PC-3 (cell line): Measurements from ENCODE around the gene TM2D1. TPM values are rescaled to one million over a fixed set of nuclear protein-coding genes. Genes with fewer than 3 reads are reported as not detected.

ENCODE experiments used
- ATAC-seq: fragments of 200-7000 bp; cut with Tn5 transposase; 2 replicates; pipeline ENCODE4 v1.9.1; 2020; ENCODE audit warnings: mild to moderate bottlenecking, moderate library complexity
- BruUV-seq: library from RNA; stranded (reverse); fragments of 400-500 nt; replicated peaks from 2 replicates; lab custom pipeline; 2021; lab: Mats Ljungman, UMichigan
- CTCF ChIA-PET: fragments of 300-600 bp; sonication (Branson Sonifier 250); formaldehyde crosslinking; loops from one replicate; lab custom pipeline; 2022; ENCODE audit warnings: antibody characterized with exemption; lab: Charles Lee
- POLR2A ChIA-PET: fragments of 300-600 bp; sonication (Branson Sonifier 250); formaldehyde crosslinking; loops from one replicate; lab custom pipeline; 2022; ENCODE audit warnings: antibody characterized with exemption; ENCODE audit not compliant: unreplicated experiment; lab: Charles Lee
- DNase-seq: peaks from one replicate; pipeline ENCODE4 v3.0.0-alpha.2; 2015
- H2AFZ ChIP-seq: fragments of 300-600 bp; sonication (generic); 2 replicates; pipeline ENCODE4 v1.6.0; 2016; ENCODE audit warnings: antibody characterized with exemption, low read length
- H3F3A ChIP-seq: fragments of 300-600 bp; sonication (generic); one replicate; pipeline ENCODE4 v1.6.0; 2017; ENCODE audit warnings: antibody characterized with exemption, low read length, control low read depth, mild to moderate bottlenecking; ENCODE audit not compliant: unreplicated experiment
- H3K27ac ChIP-seq: fragments of 300-600 bp; sonication (generic); 2 replicates; pipeline ENCODE4 v1.5.1; 2016; ENCODE audit warnings: mild to moderate bottlenecking, low read length
- H3K27me3 ChIP-seq: fragments of 300-600 bp; sonication (generic); 2 replicates; pipeline ENCODE4 v1.6.1; 2016; ENCODE audit warnings: low read length, mixed read lengths
- H3K36me3 ChIP-seq: fragments of 300-600 bp; sonication (generic); 2 replicates; pipeline ENCODE4 v1.6.1; 2016; ENCODE audit warnings: low read depth, mixed run types, low read length, mixed read lengths
- H3K4me1 ChIP-seq: fragments of 300-600 bp; sonication (generic); 2 replicates; pipeline ENCODE4 v1.5.1; 2016; ENCODE audit warnings: low read length; ENCODE audit not compliant: insufficient read depth
- H3K4me2 ChIP-seq: fragments of 300-600 bp; sonication (generic); 2 replicates; pipeline ENCODE4 v1.6.0; 2016; ENCODE audit warnings: low read length
- H3K4me3 ChIP-seq: fragments of 300-600 bp; sonication (generic); 2 replicates; pipeline ENCODE4 v1.5.1; 2016; ENCODE audit warnings: mild to moderate bottlenecking, low read length, mixed read lengths
- H3K79me2 ChIP-seq: fragments of 300-600 bp; sonication (generic); 2 replicates; pipeline ENCODE4 v1.6.1; 2017; ENCODE audit warnings: low read length, mixed read lengths
- H3K9ac ChIP-seq: fragments of 300-600 bp; sonication (generic); 2 replicates; pipeline ENCODE4 v1.6.0; 2016; ENCODE audit warnings: mild to moderate bottlenecking, low read length
- H3K9me2 ChIP-seq: fragments of 300-600 bp; sonication (generic); replicated peaks from 2 replicates; pipeline ENCODE4 v1.6.1; 2016; ENCODE audit warnings: mixed run types, low read length, mixed read lengths
- H3K9me3 ChIP-seq: fragments of 300-600 bp; sonication (generic); 2 replicates; pipeline ENCODE4 v1.6.1; 2016; ENCODE audit warnings: low read length, mixed read lengths
- H4K20me1 ChIP-seq: fragments of 300-600 bp; sonication (generic); 2 replicates; pipeline ENCODE4 v1.6.1; 2016; ENCODE audit warnings: low read length, mixed read lengths
- EZH2 ChIP-seq: fragments of 300-600 bp; sonication (generic); IDR thresholded peaks from one replicate; pipeline ENCODE4 v1.6.1; 2017; ENCODE audit warnings: antibody characterized with exemption, mild to moderate bottlenecking, low read length; ENCODE audit not compliant: unreplicated experiment
- EZH2phosphoT487 ChIP-seq: fragments of 300-600 bp; sonication (generic); IDR thresholded peaks from 2 replicates; pipeline ENCODE4 v1.6.1; 2018; ENCODE audit warnings: mild to moderate bottlenecking, antibody characterized with exemption, low read length, borderline replicate concordance
- intact Hi-C: fragments of 100-400 bp; cut with micrococcal nuclease; formaldehyde crosslinking; loops from 2 replicates; pipeline ENCODE4 v1.9.0; 2023
- total RNA-seq: library from RNA; depleted of rRNA; stranded (reverse); fragments of >200 nt; gene quantifications from 2 replicates; pipeline ENCODE4 v1.2.3, GENCODE V29; 2014
- TF ChIP-seq, protein P1 (sequence below): fragments of 300-600 bp; sonication (generic); conservative IDR thresholded peaks from 2 replicates; pipeline ENCODE4 v1.5.1; 2017; ENCODE audit warnings: antibody characterized with exemption, low read depth, mild to moderate bottlenecking, low read length

TM2D1 gene
- total RNA-seq, 1 experiment from 2014 or later: 48.0 TPM

DNA sequence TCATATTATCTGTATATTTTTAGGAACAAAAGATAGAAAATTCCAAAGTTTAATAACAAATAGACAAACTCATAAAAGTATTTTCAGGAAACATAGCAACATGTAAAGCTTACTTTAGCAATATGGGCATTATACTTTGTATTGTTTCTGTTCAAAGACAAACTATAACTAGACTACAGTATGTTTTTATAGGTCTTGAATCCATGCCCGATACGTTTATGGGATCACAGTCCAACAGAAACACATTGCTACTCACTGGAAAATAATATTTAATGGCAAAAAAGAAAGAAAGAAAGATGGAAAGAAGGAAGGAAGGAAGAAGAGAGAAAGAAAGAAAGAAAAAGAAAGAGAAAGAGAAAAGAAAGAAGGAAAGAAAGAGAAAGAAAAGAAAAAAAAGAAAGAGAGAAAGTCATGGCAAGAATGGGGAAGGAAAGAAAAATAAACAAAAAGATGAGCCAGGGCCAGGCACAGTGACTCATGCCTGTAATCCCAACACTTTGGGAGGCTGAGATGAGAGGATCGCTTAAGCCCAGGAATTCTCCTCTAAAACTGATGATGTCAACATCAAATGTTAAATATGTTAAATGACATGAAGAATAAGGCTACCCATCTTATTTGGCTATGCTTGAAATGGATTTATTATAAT, 32.7 kb downstream of the TM2D1 start:
- Histone ChIP-seq H3K4me1 (peaks cover 10% of the 10 kb centered on the region), H4K20me1 (peaks cover 4% of the 10 kb centered on the region; the same call in 1 of the 2 replicates), H3K36me3 (peaks cover 6% of the 10 kb centered on the region; the same call in 1 of the 2 replicates), H3K4me2 (peak overlapping the region; percentile 77), H2AFZ (no peak overlapping the region), H3K9me3 (no peaks in the 10 kb centered on the region), H3K79me2 (no peaks in the 10 kb centered on the region), H3K27me3 (no peaks in the 10 kb centered on the region), H3K9ac (no peak overlapping the region), H3K27ac (peak overlapping the region; percentile 35; the same call in 1 of the 2 replicates), H3K9me2 (no peaks in the 10 kb centered on the region), H3K4me3 (peak overlapping the region; percentile 51), H3F3A (peaks cover 4% of the 10 kb centered on the region)
- ATAC-seq (peak; percentile 85), DNase-seq (peak; percentile 55)
- no TSS peak for BruUV-seq
- intact Hi-C loops: loop anchor here (10.0 kb wide), 1 partner anchor 163 kb away; no protein-coding TSS in a partner anchor
- no peak for TF ChIP-seq EZH2phosphoT487
- TF ChIP-seq, protein P1, sequence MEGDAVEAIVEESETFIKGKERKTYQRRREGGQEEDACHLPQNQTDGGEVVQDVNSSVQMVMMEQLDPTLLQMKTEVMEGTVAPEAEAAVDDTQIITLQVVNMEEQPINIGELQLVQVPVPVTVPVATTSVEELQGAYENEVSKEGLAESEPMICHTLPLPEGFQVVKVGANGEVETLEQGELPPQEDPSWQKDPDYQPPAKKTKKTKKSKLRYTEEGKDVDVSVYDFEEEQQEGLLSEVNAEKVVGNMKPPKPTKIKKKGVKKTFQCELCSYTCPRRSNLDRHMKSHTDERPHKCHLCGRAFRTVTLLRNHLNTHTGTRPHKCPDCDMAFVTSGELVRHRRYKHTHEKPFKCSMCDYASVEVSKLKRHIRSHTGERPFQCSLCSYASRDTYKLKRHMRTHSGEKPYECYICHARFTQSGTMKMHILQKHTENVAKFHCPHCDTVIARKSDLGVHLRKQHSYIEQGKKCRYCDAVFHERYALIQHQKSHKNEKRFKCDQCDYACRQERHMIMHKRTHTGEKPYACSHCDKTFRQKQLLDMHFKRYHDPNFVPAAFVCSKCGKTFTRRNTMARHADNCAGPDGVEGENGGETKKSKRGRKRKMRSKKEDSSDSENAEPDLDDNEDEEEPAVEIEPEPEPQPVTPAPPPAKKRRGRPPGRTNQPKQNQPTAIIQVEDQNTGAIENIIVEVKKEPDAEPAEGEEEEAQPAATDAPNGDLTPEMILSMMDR: no peak
- no peak for TF ChIP-seq EZH2
- POLR2A ChIA-PET: no interaction called here
- CTCF ChIA-PET: no interaction called here

DNA sequence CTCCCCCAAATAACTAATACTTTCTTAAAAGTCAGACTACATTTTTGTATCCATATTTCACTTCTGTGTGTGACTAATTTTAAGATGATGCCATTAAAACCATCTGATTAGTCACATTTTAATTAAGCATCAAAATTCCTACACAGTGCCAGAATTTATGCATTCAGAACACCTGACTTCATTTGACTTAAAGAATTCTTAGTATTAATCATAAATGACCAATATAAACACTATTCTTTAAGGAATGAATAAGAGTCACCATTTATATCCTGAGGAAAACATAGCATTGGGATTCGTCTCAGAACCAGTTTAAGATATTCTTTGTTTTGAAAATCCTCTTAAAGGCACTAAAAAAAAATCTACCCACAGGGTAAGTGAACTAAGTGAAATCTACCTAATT, 37.0 kb downstream of the TM2D1 start:
- Histone ChIP-seq H3K36me3 (peaks cover 3% of the 10 kb centered on the region; the same call in 1 of the 2 replicates), H3K4me2 (no peak overlapping the region), H3F3A (peaks cover 4% of the 10 kb centered on the region), H3K9me2 (no peaks in the 10 kb centered on the region), H2AFZ (no peak overlapping the region), H3K4me3 (no peak overlapping the region), H3K9ac (no peak overlapping the region), H4K20me1 (peaks cover 4% of the 10 kb centered on the region; the same call in 1 of the 2 replicates), H3K79me2 (no peaks in the 10 kb centered on the region), H3K4me1 (peaks cover 10% of the 10 kb centered on the region), H3K27me3 (no peaks in the 10 kb centered on the region), H3K9me3 (no peaks in the 10 kb centered on the region), H3K27ac (no peak overlapping the region)
- DNase-seq (peak; percentile 14), ATAC-seq (peak; percentile 41; the same call in 1 of the 2 replicates)
- intact Hi-C loops: no loop called here
- no TSS peak for BruUV-seq
- CTCF ChIA-PET: no interaction called here
- POLR2A ChIA-PET: no interaction called here
- TF ChIP-seq EZH2 (no peak), EZH2phosphoT487 (no peak)
- TF ChIP-seq, protein P1: no peak

GRCh38 chr1:61682891-61683290, 42.0 kb downstream of the TM2D1 start:
- Histone ChIP-seq H3K9ac (no peak overlapping the region), H3K79me2 (no peaks in the 10 kb centered on the region), H4K20me1 (no peaks in the 10 kb centered on the region), H3K4me1 (no peaks in the 10 kb centered on the region), H3K4me2 (no peak overlapping the region), H3K27ac (no peak overlapping the region), H3F3A (no peaks in the 10 kb centered on the region), H3K36me3 (peaks cover 3% of the 10 kb centered on the region; the same call in 1 of the 2 replicates), H2AFZ (no peak overlapping the region), H3K4me3 (no peak overlapping the region), H3K27me3 (no peaks in the 10 kb centered on the region), H3K9me2 (no peaks in the 10 kb centered on the region), H3K9me3 (no peaks in the 10 kb centered on the region)
- DNase-seq (no peak), ATAC-seq (no peak)
- POLR2A ChIA-PET: no interaction called here
- BruUV-seq: no TSS peak
- CTCF ChIA-PET: no interaction called here
- no peak for TF ChIP-seq EZH2
- TF ChIP-seq, protein P1: no peak
- TF ChIP-seq EZH2phosphoT487: no peak
- intact Hi-C loops: no loop called here
